Neural crest cell (in vitro differentiated cells): ENCODE results near the gene LTBP4. TPM values are rescaled to one million over a fixed set of nuclear protein-coding genes. Genes with fewer than 3 reads are reported as not detected.
A peak's percentile ranks its signal among the peaks of the same experiment; 100 is the strongest.

Source experiments
- DNase-seq: peaks from one replicate; pipeline ENCODE4 v3.0.0; 2021; ENCODE audit warnings: low read depth, mixed read lengths, low spot score
- H3K27ac Mint-ChIP-seq: one replicate; pipeline ENCODE4 v1.8.0; 2021; ENCODE audit warnings: mild to moderate bottlenecking, mixed read lengths; ENCODE audit not compliant: unreplicated experiment
- H3K27me3 Mint-ChIP-seq: 2 replicates; pipeline ENCODE4 v1.8.0; 2021; ENCODE audit warnings: low read depth, mild to moderate bottlenecking, mixed read lengths
- H3K36me3 Mint-ChIP-seq: 2 replicates; pipeline ENCODE4 v1.8.0; 2021; ENCODE audit warnings: low read depth, mild to moderate bottlenecking, mixed read lengths
- H3K4me1 Mint-ChIP-seq: 2 replicates; pipeline ENCODE4 v1.8.0; 2021; ENCODE audit warnings: mixed read lengths
- H3K4me3 Mint-ChIP-seq: one replicate; pipeline ENCODE4 v1.8.0; 2021; ENCODE audit warnings: mild to moderate bottlenecking, mixed read lengths
- H3K9me3 Mint-ChIP-seq: 2 replicates; pipeline ENCODE4 v1.8.0; 2021; ENCODE audit warnings: mixed read lengths
- CTCF ChIP-seq: fragments of 200-600 bp; sonication (generic); conservative IDR thresholded peaks from 2 replicates; pipeline ENCODE4 v1.5.0; 2021; ENCODE audit warnings: antibody characterized with exemption, mild to moderate bottlenecking
- long read RNA-seq: library from polyadenylated mRNA; unstranded; transcript quantifications from one replicate; pipeline ENCODE4 v2.0.0, GENCODE V29; 2020
- total RNA-seq: library from RNA; stranded (reverse); gene quantifications from 2 replicates; pipeline ENCODE4 v1.2.1, GENCODE V29; 2021

The LTBP4 gene
- total RNA-seq, result 125 TPM in 2 replicates
- long read RNA-seq, partial matches to known transcripts, result 0 of 1 reads
- long read RNA-seq, other reads (novel, unspliced or antisense), result 1 of 1 reads

- peak; percentile 11 for TF ChIP-seq CTCF
- Mint-ChIP-seq H3K9me3 (no peaks in the 10 kb centered on the region), H3K36me3 (no peaks in the 10 kb centered on the region), H3K27ac (no peak within 1 kb of the TSS), H3K4me1 (peaks cover 52% of the 10 kb centered on the region), H3K27me3 (peaks cover 76% of the 10 kb centered on the region), H3K4me3 (peak within 1 kb of the TSS; percentile 74)
- no peak for DNase-seq
These were observed at the start of gene LTBP4 for GRCh38 chr19:40601134-40601974. Gene LTBP4 (plus strand): TSS chr19:40601369. CDS start chr19:40601388, 19 bp downstream.

- H3K9me3 Mint-ChIP-seq, result no peaks in the 10 kb centered on the region
- no peaks in the 10 kb centered on the region for H3K36me3 Mint-ChIP-seq
- H3K27me3 Mint-ChIP-seq, result peaks cover 84% of the 10 kb centered on the region
- peaks cover 10% of the 10 kb centered on the region for H3K4me1 Mint-ChIP-seq
- DNase-seq, result no peak
- TF ChIP-seq CTCF, result no peak
- H3K4me3 Mint-ChIP-seq, result no peak overlapping the region
- no peak overlapping the region for H3K27ac Mint-ChIP-seq
These were observed 48.3 kb upstream of the LTBP4 start for GRCh38 chr19:40552848-40553247.

GRCh38 chr19:40553885-40554857 lies 47.0 kb upstream of the LTBP4 start:
- Mint-ChIP-seq H3K4me1 (peaks cover 5% of the 10 kb centered on the region), H3K27me3 (peaks cover 85% of the 10 kb centered on the region), H3K36me3 (no peaks in the 10 kb centered on the region), H3K27ac (no peak overlapping the region), H3K9me3 (no peaks in the 10 kb centered on the region), H3K4me3 (no peak overlapping the region)
- TF ChIP-seq CTCF, result no peak
- DNase-seq, result no peak

GRCh38 chr19:40555978-40556689 lies 45.0 kb upstream of the LTBP4 start:
- Mint-ChIP-seq H3K4me3 (no peak overlapping the region), H3K27me3 (peaks cover 82% of the 10 kb centered on the region), H3K4me1 (no peaks in the 10 kb centered on the region), H3K27ac (no peak overlapping the region), H3K9me3 (no peaks in the 10 kb centered on the region), H3K36me3 (no peaks in the 10 kb centered on the region)
- no peak for TF ChIP-seq CTCF
- no peak for DNase-seq

GRCh38 chr19:40556953-40557530 lies 44.1 kb upstream of the LTBP4 start:
- Mint-ChIP-seq H3K9me3 (no peaks in the 10 kb centered on the region), H3K4me1 (no peaks in the 10 kb centered on the region), H3K4me3 (no peak overlapping the region), H3K36me3 (no peaks in the 10 kb centered on the region), H3K27ac (no peak overlapping the region), H3K27me3 (peaks cover 87% of the 10 kb centered on the region)
- TF ChIP-seq CTCF, result no peak
- DNase-seq, result no peak
